ENCODE data around the gene PAX9.

Gene PAX9

GRCh38 chr14:36656687-36657398 lies 4.8 kb upstream of the PAX9 start:
- DNase-seq = no peak

GRCh38 chr14:36657399-36658122 lies 4.1 kb upstream of the PAX9 start:
- DNase-seq = no peak

GRCh38 chr14:36658123-36659009 lies 3.3 kb upstream of the PAX9 start:
- no peak for DNase-seq

GRCh38 chr14:36659010-36659821 lies 2.4 kb upstream of the PAX9 start:
- no peak for DNase-seq

- DNase-seq = no peak
Measured at GRCh38 chr14:36659822-36660735, 1.6 kb upstream of the PAX9 start.

- no peak for DNase-seq
Measured at GRCh38 chr14:36660736-36661505, 739 bp upstream of the PAX9 start.

- no peak for DNase-seq
Measured at GRCh38 chr14:36662258-36662542, 540 bp downstream of the PAX9 start.

GRCh38 chr14:36662543-36663403 lies 1.1 kb downstream of the PAX9 start:
- no peak for DNase-seq

GRCh38 chr14:36663404-36664321 lies 2.0 kb downstream of the PAX9 start:
- no peak for DNase-seq

GRCh38 chr14:36664322-36665193 lies 2.9 kb downstream of the PAX9 start:
- no peak for DNase-seq

GRCh38 chr14:36665887-36666415 lies 4.3 kb downstream of the PAX9 start:
- DNase-seq = no peak

- no peak for DNase-seq
Measured at GRCh38 chr14:36666416-36667206, 5.0 kb downstream of the PAX9 start.

GRCh38 chr14:36667679-36668078 lies 6.0 kb downstream of the PAX9 start:
- no peak for DNase-seq

- no peak for DNase-seq
Measured at GRCh38 chr14:36671149-36671548, 9.5 kb downstream of the PAX9 start.

- DNase-seq = no peak
Measured at GRCh38 chr14:36672095-36672494, 10.4 kb downstream of the PAX9 start.

GRCh38 chr14:36674659-36675058 lies 13.0 kb downstream of the PAX9 start:
- DNase-seq = no peak

GRCh38 chr14:36675581-36675980 lies 13.9 kb downstream of the PAX9 start:
- DNase-seq = no peak
